OCI-LY7 (cell line): ENCODE measurements around the gene PXDN. TPM values are rescaled to one million over a fixed set of nuclear protein-coding genes. Genes with fewer than 3 reads are reported as not detected.

Experiments used
- BruUV-seq: library from RNA; stranded (reverse); fragments of 400-500 nt; replicated peaks from 2 replicates; lab custom pipeline; 2021; lab: Mats Ljungman, UMichigan
- CTCF ChIA-PET: fragments of 300-600 bp; sonication (Branson Sonifier 250); formaldehyde crosslinking; loops from one replicate; lab custom pipeline; 2022; ENCODE audit warnings: antibody characterized with exemption; ENCODE audit not compliant: unreplicated experiment; lab: Charles Lee
- POLR2A ChIA-PET: fragments of 300-600 bp; sonication (Branson Sonifier 250); formaldehyde crosslinking; loops from one replicate; lab custom pipeline; 2022; ENCODE audit warnings: antibody characterized with exemption; lab: Charles Lee
- DNase-seq: peaks from one replicate; pipeline ENCODE4 v3.0.0-alpha.2; 2015; ENCODE audit warnings: low spot score
- H2AFZ ChIP-seq: fragments of 200-600 bp; sonication (generic), shearing (Covaris generic); 2 replicates; pipeline ENCODE4 v1.6.1; 2014; ENCODE audit warnings: mild to moderate bottlenecking, antibody characterized with exemption, low read length, moderate library complexity
- H3K27ac ChIP-seq: fragments of 200-600 bp; sonication (generic); 2 replicates; pipeline ENCODE4 v1.5.1; 2014; ENCODE audit warnings: mixed run types, low read depth, mild to moderate bottlenecking, moderate library complexity, low read length, inconsistent platforms; ENCODE audit not compliant: poor library complexity, severe bottlenecking
- H3K36me3 ChIP-seq: fragments of 200-600 bp; sonication (generic); 2 replicates; pipeline ENCODE4 v1.6.1; 2014; ENCODE audit warnings: mild to moderate bottlenecking, antibody characterized with exemption, low read length, moderate library complexity, mixed read lengths; ENCODE audit not compliant: insufficient read depth
- H3K4me1 ChIP-seq: fragments of 200-600 bp; sonication (generic); 2 replicates; pipeline ENCODE4 v1.5.1; 2014; ENCODE audit warnings: mild to moderate bottlenecking, low read length; ENCODE audit not compliant: insufficient read depth, poor library complexity, severe bottlenecking
- H3K4me2 ChIP-seq: fragments of 200-600 bp; sonication (generic); 2 replicates; pipeline ENCODE4 v1.6.1; 2014; ENCODE audit warnings: mild to moderate bottlenecking, low read length
- H3K4me3 ChIP-seq: fragments of 200-600 bp; sonication (generic); 2 replicates; pipeline ENCODE4 v1.5.1; 2014; ENCODE audit warnings: mild to moderate bottlenecking, low read depth, low read length; ENCODE audit not compliant: poor library complexity, severe bottlenecking
- H3K79me2 ChIP-seq: fragments of 200-600 bp; sonication (generic); 2 replicates; pipeline ENCODE4 v1.6.1; 2016; ENCODE audit warnings: low read depth, mild to moderate bottlenecking, low read length, moderate library complexity, mixed read lengths; ENCODE audit not compliant: insufficient read depth
- H3K9me2 ChIP-seq: fragments of 200-600 bp; sonication (generic); 2 replicates; pipeline ENCODE4 v1.6.1; 2016; ENCODE audit warnings: mild to moderate bottlenecking, low read length, mixed read lengths; ENCODE audit not compliant: insufficient read depth
- H3K9me3 ChIP-seq: fragments of 200-600 bp; sonication (generic); 2 replicates; pipeline ENCODE4 v1.6.1; 2014; ENCODE audit warnings: mild to moderate bottlenecking, mixed run types, low read length, mixed read lengths
- H4K20me1 ChIP-seq: fragments of 200-600 bp; sonication (generic); 2 replicates; pipeline ENCODE4 v1.6.1; 2014; ENCODE audit warnings: mild to moderate bottlenecking, antibody characterized with exemption, low read length, moderate library complexity, mixed read lengths; ENCODE audit not compliant: insufficient read depth
- CTCF ChIP-seq: fragments of 200-600 bp; sonication (generic); conservative IDR thresholded peaks from 2 replicates; pipeline ENCODE4 v1.5.1; 2014; ENCODE audit warnings: mild to moderate bottlenecking, antibody characterized with exemption, low read length, moderate library complexity, mixed read lengths
- EZH2phosphoT487 ChIP-seq: fragments of 200-600 bp; sonication (generic); IDR thresholded peaks from 2 replicates; pipeline ENCODE4 v1.6.1; 2018; ENCODE audit warnings: low read depth, borderline replicate concordance, mild to moderate bottlenecking, mixed run types, antibody characterized with exemption, low read length, moderate library complexity, mixed read lengths
- intact Hi-C: fragments of 100-400 bp; cut with micrococcal nuclease; formaldehyde crosslinking; loops from one replicate; pipeline ENCODE4 v1.10.0; 2022; ENCODE audit not compliant: unreplicated experiment
- total RNA-seq, 2 experiments: library from RNA; depleted of rRNA in 1 of 2; stranded (reverse); fragments of >200 nt in 1 of 2; shearing (Covaris generic) in 1 of 2; gene quantifications; 2 replicates each; pipeline ENCODE4 v1.2.3, GENCODE V29; 2014 to 2022

Gene PXDN
- total RNA-seq, 2 experiments from 2014 or later, result not detected

DNA sequence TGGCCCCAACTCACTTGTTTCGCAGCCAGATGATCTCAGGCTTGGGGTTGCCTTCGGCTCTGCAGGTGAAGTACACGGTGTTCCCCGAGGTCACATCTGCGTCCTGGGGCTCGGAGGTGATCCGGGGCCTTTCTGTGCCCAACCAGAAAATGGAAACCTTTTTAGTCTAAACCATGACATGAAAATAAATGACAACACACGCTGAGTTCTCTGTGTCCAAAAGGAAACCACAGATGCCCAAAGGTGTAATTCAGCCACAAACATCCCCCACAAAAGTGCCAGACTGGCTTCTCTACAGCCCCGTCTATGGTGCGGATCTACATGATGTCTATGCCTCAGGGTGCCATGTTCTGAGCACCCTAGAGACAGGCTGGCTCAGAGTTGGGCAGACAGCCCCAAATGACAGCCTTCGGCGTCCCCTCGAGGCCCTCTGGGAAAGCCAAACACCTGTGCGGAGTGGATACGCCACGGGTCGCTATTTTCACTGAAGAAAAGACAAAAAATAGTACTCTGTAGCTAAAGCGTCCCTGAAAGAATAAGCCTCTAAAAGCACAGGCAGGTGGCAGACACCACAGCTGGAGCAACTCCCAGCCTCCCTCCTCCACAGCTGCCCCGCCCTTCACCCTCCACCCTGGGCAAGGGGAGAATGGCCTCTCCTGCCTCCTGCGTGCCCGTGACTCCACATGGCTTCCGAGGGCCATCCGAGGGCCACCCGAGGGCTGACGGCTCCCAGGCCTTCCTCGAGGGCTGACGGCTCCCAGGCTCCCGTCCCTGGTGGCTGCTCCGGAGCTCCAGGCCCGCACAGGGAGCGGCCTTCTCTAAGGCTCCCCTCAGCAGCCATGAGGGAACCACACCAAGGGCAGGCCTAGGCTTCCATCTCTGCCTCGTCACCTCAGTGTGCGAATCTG is 67.1 kb downstream of the PXDN start:
- TF ChIP-seq CTCF (no peak), EZH2phosphoT487 (no peak)
- H3K79me2 ChIP-seq, result no peaks in the 10 kb centered on the region
- H3K27ac ChIP-seq, result no peak overlapping the region
- H3K4me1 ChIP-seq, result no peaks in the 10 kb centered on the region
- no peak for DNase-seq
- ChIA-PET POLR2A (no interaction called here), CTCF (no interaction called here)
- no peaks in the 10 kb centered on the region for H3K36me3 ChIP-seq
- H4K20me1 ChIP-seq, result no peaks in the 10 kb centered on the region
- no peaks in the 10 kb centered on the region for H3K9me2 ChIP-seq
- intact Hi-C loops, result no loop called here
- no TSS peak for BruUV-seq
- H3K9me3 ChIP-seq, result no peaks in the 10 kb centered on the region
- no peak overlapping the region for H3K4me3 ChIP-seq
- H2AFZ ChIP-seq, result no peak overlapping the region
- H3K4me2 ChIP-seq, result no peak overlapping the region

DNA sequence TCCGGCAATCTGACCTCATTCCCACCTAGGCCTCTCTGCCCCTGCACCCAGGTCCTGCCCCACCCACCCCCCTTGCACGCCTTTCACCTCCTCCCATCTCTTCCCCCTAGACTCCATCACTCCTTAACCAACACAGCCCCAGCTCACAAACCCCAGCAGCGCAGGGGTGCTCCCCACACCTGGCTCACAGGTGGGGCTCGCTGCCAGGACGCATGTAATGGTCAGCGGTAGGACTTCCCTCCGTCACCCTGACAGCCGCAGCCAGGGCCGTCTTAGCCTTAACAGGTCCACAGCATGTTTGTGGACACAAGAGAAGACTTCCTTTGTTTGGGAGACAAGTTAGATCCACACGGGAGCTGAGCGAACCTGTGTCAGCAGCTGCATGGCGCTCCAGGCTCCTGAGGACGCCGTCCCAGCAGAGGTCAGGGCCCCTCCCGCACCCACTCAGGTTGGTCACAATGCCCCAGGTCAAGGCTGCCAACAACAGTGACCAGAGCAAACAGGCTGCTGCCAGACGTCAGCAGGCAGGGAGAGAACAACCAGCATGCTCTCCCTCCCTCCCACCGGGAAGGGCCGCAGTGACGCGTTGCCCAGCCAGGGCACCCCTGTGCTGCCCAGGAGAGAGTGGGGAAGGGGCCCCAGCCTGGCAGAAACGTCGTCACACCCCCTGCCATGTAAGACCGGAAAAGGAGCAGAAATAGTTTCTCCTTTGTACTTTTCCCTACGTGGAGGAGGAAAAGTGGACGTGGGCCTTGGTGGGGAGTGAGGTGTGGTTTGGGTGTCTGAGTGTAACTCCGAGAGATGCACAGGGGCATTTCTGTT is 68.0 kb downstream of the PXDN start:
- Histone ChIP-seq H3K79me2 (no peaks in the 10 kb centered on the region), H3K27ac (no peak overlapping the region), H3K4me3 (no peak overlapping the region), H3K36me3 (no peaks in the 10 kb centered on the region), H3K4me2 (no peak overlapping the region), H3K9me2 (no peaks in the 10 kb centered on the region), H4K20me1 (no peaks in the 10 kb centered on the region), H2AFZ (no peak overlapping the region), H3K9me3 (no peaks in the 10 kb centered on the region), H3K4me1 (no peaks in the 10 kb centered on the region)
- no peak for TF ChIP-seq EZH2phosphoT487
- ChIA-PET CTCF (no interaction called here), POLR2A (no interaction called here)
- no TSS peak for BruUV-seq
- no peak for DNase-seq
- intact Hi-C loops, result no loop called here

- Histone ChIP-seq H2AFZ (no peak overlapping the region), H3K9me3 (no peaks in the 10 kb centered on the region), H4K20me1 (no peaks in the 10 kb centered on the region), H3K36me3 (no peaks in the 10 kb centered on the region), H3K4me3 (no peak overlapping the region), H3K79me2 (no peaks in the 10 kb centered on the region), H3K4me2 (no peak overlapping the region), H3K4me1 (no peaks in the 10 kb centered on the region), H3K9me2 (no peaks in the 10 kb centered on the region), H3K27ac (no peak overlapping the region)
- intact Hi-C loops, result no loop called here
- BruUV-seq, result no TSS peak
- no peak for TF ChIP-seq EZH2phosphoT487
- no peak for TF ChIP-seq CTCF
- ChIA-PET POLR2A (no interaction called here), CTCF (no interaction called here)
- DNase-seq, result no peak
Observed at GRCh38 chr2:1675633-1676032, 68.7 kb downstream of the PXDN start.
